Mesendoderm (in vitro differentiated cells): Measurements from ENCODE around the gene DES.

Experiments
- DNase-seq: peaks from one replicate; pipeline ENCODE4 v3.0.0; 2013
- H2AK5ac ChIP-seq: 2 replicates; pipeline ENCODE4 v1.6.1; 2013; ENCODE audit warnings: low read length, inconsistent platforms
- H2BK120ac ChIP-seq: 2 replicates; pipeline ENCODE4 v1.6.1; 2013; ENCODE audit warnings: low read depth, mild to moderate bottlenecking, low read length, moderate library complexity, mixed read lengths
- H2BK15ac ChIP-seq: replicated peaks from 2 replicates; pipeline ENCODE4 v1.6.1; 2013; ENCODE audit warnings: low read depth, mild to moderate bottlenecking, moderate library complexity
- H2BK5ac ChIP-seq: 2 replicates; pipeline ENCODE4 v1.6.1; 2013; ENCODE audit warnings: low read length, inconsistent platforms
- H3K18ac ChIP-seq: 2 replicates; pipeline ENCODE4 v1.6.1; 2013; ENCODE audit warnings: mild to moderate bottlenecking, low read length, mixed read lengths
- H3K23ac ChIP-seq: one replicate; pipeline ENCODE4 v1.6.1; 2013; ENCODE audit warnings: low read length
- H3K27ac ChIP-seq: 2 replicates; pipeline ENCODE4 v1.5.1; 2013; ENCODE audit warnings: low read depth, mild to moderate bottlenecking, inconsistent platforms, low read length, moderate library complexity
- H3K27me3 ChIP-seq: 2 replicates; pipeline ENCODE4 v1.6.1; 2013; ENCODE audit warnings: low read length, control low read depth, mild to moderate bottlenecking, inconsistent platforms; ENCODE audit not compliant: insufficient read depth, poor library complexity
- H3K36me3 ChIP-seq: 2 replicates; pipeline ENCODE4 v1.6.1; 2013; ENCODE audit warnings: low read length, inconsistent platforms; ENCODE audit not compliant: control insufficient read depth, insufficient read depth
- H3K4ac ChIP-seq: one replicate; pipeline ENCODE4 v1.6.1; 2013; ENCODE audit warnings: low read depth, mild to moderate bottlenecking, low read length, moderate library complexity
- H3K4me1 ChIP-seq: 2 replicates; pipeline ENCODE4 v1.6.1; 2013; ENCODE audit warnings: low read depth, low read length, inconsistent platforms; ENCODE audit not compliant: control insufficient read depth
- H3K4me2 ChIP-seq: 2 replicates; pipeline ENCODE4 v1.6.1; 2013; ENCODE audit warnings: low read length
- H3K4me3 ChIP-seq: 2 replicates; pipeline ENCODE4 v1.5.1; 2013; ENCODE audit warnings: mild to moderate bottlenecking, low read length
- H3K56ac ChIP-seq: one replicate; pipeline ENCODE4 v1.6.1; 2013; ENCODE audit warnings: low read length
- H3K79me1 ChIP-seq: 2 replicates; pipeline ENCODE4 v1.6.1; 2013; ENCODE audit warnings: low read length, inconsistent platforms
- H3K79me2 ChIP-seq: 2 replicates; pipeline ENCODE4 v1.6.1; 2013; ENCODE audit warnings: mild to moderate bottlenecking, low read length; ENCODE audit not compliant: control insufficient read depth, insufficient read depth
- H3K9ac ChIP-seq: 2 replicates; pipeline ENCODE4 v1.6.1; 2013; ENCODE audit warnings: low read length, inconsistent platforms
- H4K5ac ChIP-seq: one replicate; pipeline ENCODE4 v1.6.1; 2013; ENCODE audit warnings: low read length
- H4K8ac ChIP-seq: one replicate; pipeline ENCODE4 v1.6.1; 2013; ENCODE audit warnings: low read depth, mild to moderate bottlenecking, control low read depth, low read length, moderate library complexity
- whole genome bisulfite sequencing: extraction: QIAGEN DNeasy Blood & Tissue Kit; methylation state at CpG from one replicate; pipeline ENCODE4 v1.1.7; 2013; ENCODE audit warnings: low lambda C conversion rate, missing lambda C conversion rate; ENCODE audit not compliant: insufficient coverage; ENCODE audit errors: extremely low coverage; 5-methylcytosine and 5-hydroxymethylcytosine counted together

DES gene

GRCh38 chr2:219469186-219469724, 51.1 kb downstream of the DES start:
- no peak overlapping the region for H3K4me3 ChIP-seq
- no peak overlapping the region for H3K27ac ChIP-seq
- no peak overlapping the region for H4K8ac ChIP-seq
- no peaks in the 10 kb centered on the region for H3K27me3 ChIP-seq
- no peaks in the 10 kb centered on the region for H3K79me1 ChIP-seq
- no peak overlapping the region for H4K5ac ChIP-seq
- H3K36me3 ChIP-seq, result no peaks in the 10 kb centered on the region
- no peak overlapping the region for H2AK5ac ChIP-seq
- H3K9ac ChIP-seq, result no peak overlapping the region
- no peak overlapping the region for H2BK120ac ChIP-seq
- H2BK15ac ChIP-seq, result no peak overlapping the region
- H2BK5ac ChIP-seq, result no peak overlapping the region
- H3K4ac ChIP-seq, result no peak overlapping the region
- H3K4me1 ChIP-seq, result no peaks in the 10 kb centered on the region
- DNase-seq, result peak; percentile 54
- no peaks in the 10 kb centered on the region for H3K79me2 ChIP-seq
- WGBS, result no CpG with 5 or more reads among the region's 16 CpGs
- no peak overlapping the region for H3K18ac ChIP-seq
- no peak overlapping the region for H3K23ac ChIP-seq
- H3K4me2 ChIP-seq, result no peak overlapping the region
- no peak overlapping the region for H3K56ac ChIP-seq

GRCh38 chr2:219470429-219470828, 52.3 kb downstream of the DES start:
- Histone ChIP-seq H3K4me3 (no peak overlapping the region), H2BK15ac (no peak overlapping the region), H2AK5ac (no peak overlapping the region), H3K4me1 (no peaks in the 10 kb centered on the region), H3K27ac (no peak overlapping the region), H3K36me3 (no peaks in the 10 kb centered on the region), H2BK5ac (no peak overlapping the region), H4K5ac (no peak overlapping the region), H3K27me3 (no peaks in the 10 kb centered on the region), H3K79me2 (no peaks in the 10 kb centered on the region), H3K18ac (no peak overlapping the region), H4K8ac (no peak overlapping the region), H3K4ac (no peak overlapping the region), H3K9ac (no peak overlapping the region), H3K56ac (no peak overlapping the region), H3K23ac (peak overlapping the region; percentile 66), H3K79me1 (no peaks in the 10 kb centered on the region), H3K4me2 (no peak overlapping the region), H2BK120ac (no peak overlapping the region)
- DNase-seq, result no peak
- no CpG with 5 or more reads among the region's 4 CpGs for WGBS

DNA sequence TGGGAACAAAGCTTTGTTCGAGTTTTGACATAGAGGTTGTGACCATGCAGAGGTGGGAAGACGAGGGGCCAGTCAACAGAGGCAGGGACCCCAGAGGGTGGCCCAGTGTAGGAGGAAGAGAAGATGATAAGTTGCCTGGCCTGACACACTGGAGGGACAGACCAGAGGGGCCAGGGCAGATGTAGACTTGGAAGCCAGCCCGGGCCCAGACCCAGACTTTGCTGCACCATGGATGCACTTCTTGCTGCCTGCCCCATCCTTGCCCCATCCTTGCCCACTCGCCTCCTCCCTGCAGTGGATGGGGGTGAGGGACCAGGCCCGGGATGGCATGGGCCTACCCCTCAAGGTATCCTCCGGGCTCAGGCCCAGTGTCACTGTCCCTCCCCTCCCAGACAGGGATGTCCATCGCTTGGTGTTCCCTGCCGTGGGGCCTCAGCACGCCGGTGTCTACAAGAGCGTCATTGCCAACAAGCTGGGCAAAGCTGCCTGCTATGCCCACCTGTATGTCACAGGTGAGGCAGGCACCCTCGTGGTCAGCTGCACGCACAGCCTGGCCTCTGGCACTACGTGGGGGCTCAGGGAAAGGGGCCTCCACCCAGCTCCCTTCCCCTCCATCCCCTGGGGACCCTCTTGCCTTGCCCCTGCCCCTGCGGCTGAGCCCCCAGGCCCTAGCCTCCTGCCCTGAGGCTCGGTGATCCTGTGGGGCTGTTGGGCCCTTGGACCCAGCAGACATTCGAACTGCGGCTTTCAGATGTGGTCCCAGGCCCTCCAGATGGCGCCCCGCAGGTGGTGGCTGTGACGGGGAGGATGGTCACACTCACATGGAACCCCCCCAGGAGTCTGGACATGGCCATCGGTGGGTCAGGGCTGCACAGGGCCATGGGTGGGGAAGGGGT, 53.5 kb downstream of the DES start:
- H4K8ac ChIP-seq, result no peak overlapping the region
- no peaks in the 10 kb centered on the region for H3K36me3 ChIP-seq
- no peak overlapping the region for H2BK120ac ChIP-seq
- DNase-seq, result no peak
- H3K23ac ChIP-seq, result no peak overlapping the region
- no peak overlapping the region for H3K4me3 ChIP-seq
- H2AK5ac ChIP-seq, result no peak overlapping the region
- no peaks in the 10 kb centered on the region for H3K4me1 ChIP-seq
- H3K27ac ChIP-seq, result no peak overlapping the region
- H3K4ac ChIP-seq, result no peak overlapping the region
- WGBS, result no CpG with 5 or more reads among the region's 22 CpGs
- no peaks in the 10 kb centered on the region for H3K27me3 ChIP-seq
- no peak overlapping the region for H3K4me2 ChIP-seq
- H2BK15ac ChIP-seq, result no peak overlapping the region
- no peak overlapping the region for H4K5ac ChIP-seq
- H3K9ac ChIP-seq, result no peak overlapping the region
- H3K79me1 ChIP-seq, result no peaks in the 10 kb centered on the region
- no peak overlapping the region for H2BK5ac ChIP-seq
- H3K56ac ChIP-seq, result no peak overlapping the region
- H3K18ac ChIP-seq, result no peak overlapping the region
- no peaks in the 10 kb centered on the region for H3K79me2 ChIP-seq

- Histone ChIP-seq H3K9ac (no peak overlapping the region), H2AK5ac (no peak overlapping the region), H4K8ac (no peak overlapping the region), H3K79me2 (no peaks in the 10 kb centered on the region), H2BK5ac (no peak overlapping the region), H3K36me3 (no peaks in the 10 kb centered on the region), H3K27me3 (no peaks in the 10 kb centered on the region), H3K18ac (no peak overlapping the region), H3K4me2 (no peak overlapping the region), H3K23ac (no peak overlapping the region), H2BK120ac (no peak overlapping the region), H3K4ac (no peak overlapping the region), H3K79me1 (no peaks in the 10 kb centered on the region), H3K4me1 (no peaks in the 10 kb centered on the region), H3K27ac (no peak overlapping the region), H4K5ac (no peak overlapping the region), H2BK15ac (no peak overlapping the region), H3K56ac (no peak overlapping the region), H3K4me3 (no peak overlapping the region)
- no peak for DNase-seq
- WGBS, result no CpG with 5 or more reads among the region's 12 CpGs
Observed at GRCh38 chr2:219472629-219473187, 54.5 kb downstream of the DES start.

DNA sequence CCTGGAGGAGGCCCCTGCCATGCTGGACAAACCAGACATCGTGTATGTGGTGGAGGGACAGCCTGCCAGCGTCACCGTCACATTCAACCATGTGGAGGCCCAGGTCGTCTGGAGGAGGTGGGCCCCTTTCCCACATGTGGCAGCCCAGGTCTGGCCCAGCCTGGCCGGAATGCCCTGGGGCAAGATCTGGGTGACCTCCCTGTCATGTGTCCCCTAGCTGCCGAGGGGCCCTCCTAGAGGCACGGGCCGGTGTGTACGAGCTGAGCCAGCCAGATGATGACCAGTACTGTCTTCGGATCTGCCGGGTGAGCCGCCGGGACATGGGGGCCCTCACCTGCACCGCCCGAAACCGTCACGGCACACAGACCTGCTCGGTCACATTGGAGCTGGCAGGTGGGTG, 55.3 kb downstream of the DES start:
- Histone ChIP-seq H3K4ac (no peak overlapping the region), H3K36me3 (no peaks in the 10 kb centered on the region), H2AK5ac (no peak overlapping the region), H3K4me1 (no peaks in the 10 kb centered on the region), H3K4me2 (no peak overlapping the region), H2BK15ac (no peak overlapping the region), H3K23ac (no peak overlapping the region), H3K27ac (no peak overlapping the region), H3K56ac (no peak overlapping the region), H3K4me3 (no peak overlapping the region), H3K27me3 (no peaks in the 10 kb centered on the region), H3K18ac (no peak overlapping the region), H2BK120ac (no peak overlapping the region), H3K79me2 (no peaks in the 10 kb centered on the region), H3K79me1 (no peaks in the 10 kb centered on the region), H2BK5ac (no peak overlapping the region), H3K9ac (no peak overlapping the region), H4K5ac (no peak overlapping the region), H4K8ac (no peak overlapping the region)
- DNase-seq, result no peak
- WGBS, result no CpG with 5 or more reads among the region's 18 CpGs
